ENCODE measurements around the gene KCNIP1.

KCNIP1 gene

GRCh38 chr5:170524576-170524975 lies 20.8 kb downstream of the KCNIP1 start:
- Histone ChIP-seq H3K27ac (replicated peaks) (no peak overlapping the region), H3K27me3 (ENCODE audit: insufficient read depth, poor library complexity, severe bottlenecking) (peaks cover 3% of the 10 kb centered on the region), H3K4me3 (replicated peaks; ENCODE audit: insufficient read depth, low read length) (no peak overlapping the region)
- DNase-seq (ENCODE audit: low read depth in 1 of 2, low spot score in 1 of 2): no peak
- TF ChIP-seq CTCF (IDR thresholded peaks at IDR 0.05; ENCODE audit: insufficient read depth, low read length) (no peak), REST (IDR thresholded peaks at IDR 0.05; ENCODE audit: insufficient replicate concordance, low read depth) (no peak), GABPA (IDR thresholded peaks at IDR 0.05; ENCODE audit: low read depth) (no peak), SPI1 (IDR thresholded peaks at IDR 0.05; ENCODE audit: borderline replicate concordance, low read depth) (no peak), POLR2AphosphoS5 (IDR thresholded peaks at IDR 0.05; ENCODE audit: low read depth) (no peak)

GRCh38 chr5:170525470-170526211 lies 21.8 kb downstream of the KCNIP1 start:
- H3K4me3 ChIP-seq (replicated peaks; ENCODE audit: insufficient read depth, low read length): no peak overlapping the region
- no peak overlapping the region for H3K27ac ChIP-seq (replicated peaks)
- DNase-seq (ENCODE audit: low read depth in 1 of 2, low spot score in 1 of 2): no peak
- peaks cover 3% of the 10 kb centered on the region for H3K27me3 ChIP-seq (ENCODE audit: insufficient read depth, poor library complexity, severe bottlenecking)
- TF ChIP-seq REST (IDR thresholded peaks at IDR 0.05; ENCODE audit: insufficient replicate concordance, low read depth) (no peak), POLR2AphosphoS5 (IDR thresholded peaks at IDR 0.05; ENCODE audit: low read depth) (no peak), CTCF (IDR thresholded peaks at IDR 0.05; ENCODE audit: insufficient read depth, low read length) (no peak), SPI1 (IDR thresholded peaks at IDR 0.05; ENCODE audit: borderline replicate concordance, low read depth) (no peak), GABPA (IDR thresholded peaks at IDR 0.05; ENCODE audit: low read depth) (no peak)

- H3K27ac ChIP-seq (replicated peaks): no peak overlapping the region
- no peak for DNase-seq (ENCODE audit: low read depth in 1 of 2, low spot score in 1 of 2)
- TF ChIP-seq GABPA (IDR thresholded peaks at IDR 0.05; ENCODE audit: low read depth): no peak
- TF ChIP-seq POLR2AphosphoS5 (IDR thresholded peaks at IDR 0.05; ENCODE audit: low read depth): no peak
- TF ChIP-seq REST (IDR thresholded peaks at IDR 0.05; ENCODE audit: insufficient replicate concordance, low read depth): no peak
- TF ChIP-seq CTCF (IDR thresholded peaks at IDR 0.05; ENCODE audit: insufficient read depth, low read length): no peak
- TF ChIP-seq SPI1 (IDR thresholded peaks at IDR 0.05; ENCODE audit: borderline replicate concordance, low read depth): no peak
- peaks cover 3% of the 10 kb centered on the region for H3K27me3 ChIP-seq (ENCODE audit: insufficient read depth, poor library complexity, severe bottlenecking)
- H3K4me3 ChIP-seq (replicated peaks; ENCODE audit: insufficient read depth, low read length): no peak overlapping the region
These were observed 24.2 kb downstream of the KCNIP1 start for GRCh38 chr5:170527991-170528390.

Data from HL-60 (cell line).